ENCODE results near the gene EWSR1. TPM values are rescaled to one million over a fixed set of nuclear protein-coding genes. Genes with fewer than 3 reads are reported as not detected.

Gene EWSR1
- total RNA-seq, 1 donor from 2014 or later, result 347 TPM

- no peak for DNase-seq (ENCODE audit: extremely low spot score, unreplicated experiment)
- H3K4me3 Mint-ChIP-seq, result peak overlapping the region; percentile 32
- TF ChIP-seq, protein P1, sequence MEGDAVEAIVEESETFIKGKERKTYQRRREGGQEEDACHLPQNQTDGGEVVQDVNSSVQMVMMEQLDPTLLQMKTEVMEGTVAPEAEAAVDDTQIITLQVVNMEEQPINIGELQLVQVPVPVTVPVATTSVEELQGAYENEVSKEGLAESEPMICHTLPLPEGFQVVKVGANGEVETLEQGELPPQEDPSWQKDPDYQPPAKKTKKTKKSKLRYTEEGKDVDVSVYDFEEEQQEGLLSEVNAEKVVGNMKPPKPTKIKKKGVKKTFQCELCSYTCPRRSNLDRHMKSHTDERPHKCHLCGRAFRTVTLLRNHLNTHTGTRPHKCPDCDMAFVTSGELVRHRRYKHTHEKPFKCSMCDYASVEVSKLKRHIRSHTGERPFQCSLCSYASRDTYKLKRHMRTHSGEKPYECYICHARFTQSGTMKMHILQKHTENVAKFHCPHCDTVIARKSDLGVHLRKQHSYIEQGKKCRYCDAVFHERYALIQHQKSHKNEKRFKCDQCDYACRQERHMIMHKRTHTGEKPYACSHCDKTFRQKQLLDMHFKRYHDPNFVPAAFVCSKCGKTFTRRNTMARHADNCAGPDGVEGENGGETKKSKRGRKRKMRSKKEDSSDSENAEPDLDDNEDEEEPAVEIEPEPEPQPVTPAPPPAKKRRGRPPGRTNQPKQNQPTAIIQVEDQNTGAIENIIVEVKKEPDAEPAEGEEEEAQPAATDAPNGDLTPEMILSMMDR (conservative IDR thresholded peaks at IDR 0.05), result no peak
- H3K27ac Mint-ChIP-seq, result peak overlapping the region; percentile 22
- H3K27me3 Mint-ChIP-seq, result no peaks in the 10 kb centered on the region
- no peaks in the 10 kb centered on the region for H3K9me3 Mint-ChIP-seq
- peaks cover 48% of the 10 kb centered on the region for H3K4me1 Mint-ChIP-seq (ENCODE audit: unreplicated experiment)
- peaks cover 69% of the 10 kb centered on the region for H3K36me3 Mint-ChIP-seq
Measured at GRCh38 chr22:29275819-29276565, 7.9 kb downstream of the EWSR1 start.

DNA sequence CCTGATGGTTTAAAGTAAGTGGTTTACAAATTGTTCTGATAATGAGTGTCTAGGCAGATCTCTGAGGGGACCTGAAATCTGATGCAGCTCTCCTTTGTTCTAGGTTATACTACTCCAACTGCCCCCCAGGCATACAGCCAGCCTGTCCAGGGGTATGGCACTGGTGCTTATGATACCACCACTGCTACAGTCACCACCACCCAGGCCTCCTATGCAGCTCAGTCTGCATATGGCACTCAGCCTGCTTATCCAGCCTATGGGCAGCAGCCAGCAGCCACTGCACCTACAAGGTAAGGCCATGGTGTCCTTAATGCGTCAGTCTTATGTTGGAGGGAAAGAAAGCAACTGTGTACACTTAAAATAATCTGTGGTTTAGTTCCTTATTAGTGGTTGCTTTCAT, 9.9 kb downstream of the EWSR1 start:
- TF ChIP-seq, protein P1 (conservative IDR thresholded peaks at IDR 0.05), result no peak
- H3K4me3 Mint-ChIP-seq, result no peak overlapping the region
- H3K36me3 Mint-ChIP-seq, result peaks cover 64% of the 10 kb centered on the region
- H3K4me1 Mint-ChIP-seq (ENCODE audit: unreplicated experiment), result peaks cover 32% of the 10 kb centered on the region
- H3K9me3 Mint-ChIP-seq, result no peaks in the 10 kb centered on the region
- H3K27ac Mint-ChIP-seq, result peak overlapping the region; percentile 26
- no peaks in the 10 kb centered on the region for H3K27me3 Mint-ChIP-seq
- no peak for DNase-seq (ENCODE audit: extremely low spot score, unreplicated experiment)

DNA sequence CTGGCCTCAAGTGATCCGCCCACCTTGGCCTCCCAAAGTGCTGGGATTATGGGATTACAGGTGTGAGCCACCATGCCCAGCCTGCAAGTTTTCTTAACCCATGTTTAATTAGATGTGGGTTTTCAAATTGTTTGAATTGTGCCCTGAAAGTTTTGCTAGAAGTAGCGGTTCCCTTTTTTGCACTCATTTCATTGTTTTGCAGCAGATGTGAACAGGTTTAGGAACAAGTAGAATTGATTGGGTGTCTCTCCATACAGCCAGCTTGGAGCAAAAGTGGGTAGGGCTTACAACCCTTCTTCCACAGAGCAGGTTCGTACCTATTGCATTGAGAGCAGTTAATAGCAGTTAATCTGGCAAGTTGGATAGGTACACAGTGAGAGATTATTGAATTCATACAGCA, 16.1 kb downstream of the EWSR1 start:
- no peaks in the 10 kb centered on the region for H3K27me3 Mint-ChIP-seq
- no peak overlapping the region for H3K27ac Mint-ChIP-seq
- no peaks in the 10 kb centered on the region for H3K9me3 Mint-ChIP-seq
- no peak for DNase-seq (ENCODE audit: extremely low spot score, unreplicated experiment)
- peaks cover 4% of the 10 kb centered on the region for H3K4me1 Mint-ChIP-seq (ENCODE audit: unreplicated experiment)
- TF ChIP-seq, protein P1 (conservative IDR thresholded peaks at IDR 0.05), result no peak
- H3K4me3 Mint-ChIP-seq, result no peak overlapping the region
- peaks cover 47% of the 10 kb centered on the region for H3K36me3 Mint-ChIP-seq

- H3K27ac Mint-ChIP-seq, result no peak overlapping the region
- H3K9me3 Mint-ChIP-seq, result no peaks in the 10 kb centered on the region
- H3K27me3 Mint-ChIP-seq, result no peaks in the 10 kb centered on the region
- DNase-seq (ENCODE audit: extremely low spot score, unreplicated experiment), result no peak
- no peak overlapping the region for H3K4me3 Mint-ChIP-seq
- TF ChIP-seq, protein P1 (conservative IDR thresholded peaks at IDR 0.05), result no peak
- peaks cover 53% of the 10 kb centered on the region for H3K36me3 Mint-ChIP-seq
- peaks cover 4% of the 10 kb centered on the region for H3K4me1 Mint-ChIP-seq (ENCODE audit: unreplicated experiment)
Measured at GRCh38 chr22:29288837-29289236, 20.8 kb downstream of the EWSR1 start.

- H3K4me3 Mint-ChIP-seq, result no peak overlapping the region
- TF ChIP-seq, protein P1 (conservative IDR thresholded peaks at IDR 0.05), result no peak
- H3K27ac Mint-ChIP-seq, result no peak overlapping the region
Measured at GRCh38 chr22:29290061-29290460, 22.0 kb downstream of the EWSR1 start.

More at GRCh38 chr22:29290061-29290460, 22.0 kb downstream of the EWSR1 start:
- peaks cover 4% of the 10 kb centered on the region for H3K4me1 Mint-ChIP-seq (ENCODE audit: unreplicated experiment)
- H3K9me3 Mint-ChIP-seq, result no peaks in the 10 kb centered on the region
- DNase-seq (ENCODE audit: extremely low spot score, unreplicated experiment), result no peak
- no peaks in the 10 kb centered on the region for H3K27me3 Mint-ChIP-seq
- H3K36me3 Mint-ChIP-seq, result peaks cover 48% of the 10 kb centered on the region

All from type B pancreatic cell (in vitro differentiated cells).